GM19452 (cell line): ENCODE data around the gene ZNF462.

ENCODE experiments used
- ATAC-seq: cut with Tn5 transposase; IDR thresholded peaks from one replicate; pipeline ENCODE4 v1.9.1; 2021; ENCODE audit not compliant: unreplicated experiment

ZNF462 gene

DNA sequence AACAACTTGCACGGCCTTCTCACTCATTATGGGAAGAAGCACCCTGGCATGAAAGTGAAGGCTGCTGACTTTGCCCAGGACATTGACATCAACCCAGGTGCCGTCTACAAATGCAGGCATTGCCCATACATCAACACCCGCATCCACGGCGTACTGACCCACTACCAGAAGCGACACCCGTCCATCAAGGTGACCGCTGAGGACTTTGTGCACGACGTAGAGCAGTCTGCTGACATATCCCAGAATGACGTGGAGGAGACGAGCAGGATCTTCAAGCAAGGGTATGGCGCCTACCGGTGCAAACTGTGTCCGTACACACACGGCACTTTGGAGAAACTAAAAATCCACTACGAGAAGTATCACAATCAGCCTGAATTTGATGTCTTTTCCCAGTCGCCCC lies 65.4 kb downstream of the ZNF462 start:
- no peak for ATAC-seq

DNA sequence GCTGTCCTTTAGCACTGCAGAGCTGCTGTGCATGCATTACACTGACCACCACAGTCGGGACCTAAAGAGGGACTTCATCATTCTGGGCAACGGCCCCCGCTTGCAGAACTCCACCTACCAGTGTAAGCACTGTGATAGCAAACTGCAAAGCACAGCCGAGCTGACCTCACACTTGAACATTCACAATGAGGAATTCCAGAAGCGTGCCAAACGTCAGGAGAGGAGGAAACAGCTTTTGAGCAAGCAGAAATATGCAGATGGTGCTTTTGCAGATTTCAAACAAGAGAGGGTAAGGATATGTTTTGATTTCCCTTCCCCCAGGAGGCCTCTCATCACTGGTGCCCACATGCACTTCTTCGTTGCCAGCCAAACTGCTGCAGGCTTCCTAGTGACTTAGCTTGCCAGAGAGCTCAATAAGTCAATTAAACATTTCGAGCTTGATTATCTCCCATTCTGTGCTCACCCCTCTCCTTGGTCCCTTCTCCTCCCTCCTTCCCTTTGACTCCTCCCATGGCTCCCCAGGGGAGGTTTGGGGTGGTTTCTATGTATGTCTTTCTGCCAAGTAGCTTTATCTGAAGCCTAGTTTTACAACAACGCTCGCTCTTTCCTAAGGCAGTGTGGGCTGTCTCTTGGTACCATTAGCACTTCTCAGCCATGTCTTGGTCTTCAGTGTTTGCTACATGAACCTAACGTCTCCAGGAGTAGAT lies 66.7 kb downstream of the ZNF462 start:
- no peak for ATAC-seq

DNA sequence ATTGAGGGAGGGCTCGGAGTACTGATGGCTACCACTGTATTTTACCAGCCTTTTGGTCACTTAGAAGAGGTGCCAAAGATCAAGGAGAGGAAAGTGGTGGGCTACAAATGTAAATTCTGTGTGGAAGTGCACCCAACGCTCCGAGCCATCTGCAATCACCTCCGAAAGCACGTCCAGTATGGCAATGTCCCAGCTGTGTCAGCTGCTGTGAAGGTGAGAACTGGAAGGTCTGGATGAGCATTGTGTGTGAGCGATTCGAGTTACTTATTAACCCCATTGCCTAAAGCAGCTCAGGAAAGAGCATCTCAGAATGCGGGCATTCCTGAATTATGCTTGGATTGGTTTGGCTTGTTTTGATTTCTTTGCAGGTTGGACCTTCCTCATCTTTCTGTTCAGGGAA lies 67.5 kb downstream of the ZNF462 start:
- no peak for ATAC-seq

DNA sequence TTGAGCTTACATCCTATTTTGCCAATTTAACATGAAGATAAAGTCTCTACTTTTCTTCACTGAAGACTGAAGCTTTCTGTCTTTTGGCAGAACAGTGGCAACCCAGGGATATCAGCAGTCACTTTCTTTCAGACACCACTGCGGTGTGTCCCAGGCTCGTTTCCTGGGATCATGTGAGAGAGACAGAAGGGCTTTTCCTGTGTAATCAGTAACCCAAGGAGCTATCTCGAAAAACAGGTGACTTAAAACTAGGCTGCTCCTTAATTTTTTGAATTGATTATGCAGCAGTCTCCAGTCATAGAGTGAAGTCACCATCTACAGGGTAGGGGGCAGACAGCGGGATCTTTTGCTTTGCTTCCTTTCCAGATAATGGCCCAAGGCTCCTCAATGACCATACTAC lies 68.5 kb downstream of the ZNF462 start:
- no peak for ATAC-seq

DNA sequence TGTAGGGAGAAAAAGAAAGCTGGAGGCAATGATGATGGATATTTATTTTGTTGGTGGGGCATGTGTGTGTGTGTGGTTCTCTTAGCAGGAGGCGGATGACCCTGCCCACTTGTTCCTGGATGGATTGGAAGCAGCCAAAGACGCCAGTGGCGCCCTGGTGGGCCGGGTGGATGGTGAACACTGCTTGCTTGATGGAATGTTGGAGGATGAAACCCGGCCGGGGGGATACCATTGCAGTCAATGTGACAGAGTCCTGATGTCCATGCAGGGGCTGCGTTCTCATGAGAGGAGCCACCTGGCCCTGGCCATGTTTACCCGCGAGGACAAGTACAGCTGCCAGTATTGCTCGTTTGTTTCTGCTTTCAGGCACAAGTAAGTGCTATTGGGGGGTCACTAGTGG lies 69.2 kb downstream of the ZNF462 start:
- no peak for ATAC-seq

DNA sequence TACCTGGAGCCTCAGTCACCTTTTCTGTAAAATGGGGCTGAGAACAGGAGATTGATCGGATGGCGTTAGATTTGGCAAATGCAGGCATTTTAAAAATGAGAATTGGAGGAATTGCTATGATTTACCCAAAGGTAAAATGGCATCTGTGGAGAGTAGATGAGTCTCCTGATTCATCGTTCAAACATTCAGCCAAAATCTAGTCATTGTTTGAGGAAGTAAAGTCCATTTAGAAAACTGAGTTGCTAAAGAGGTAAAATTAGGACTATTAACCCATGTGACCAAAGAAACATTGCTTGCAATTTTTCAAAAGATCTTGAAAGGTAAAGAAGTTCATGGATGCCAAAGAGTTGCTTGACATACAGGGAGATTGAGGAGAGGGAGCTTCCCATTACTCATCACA lies 69.7 kb downstream of the ZNF462 start:
- ATAC-seq = no peak

DNA sequence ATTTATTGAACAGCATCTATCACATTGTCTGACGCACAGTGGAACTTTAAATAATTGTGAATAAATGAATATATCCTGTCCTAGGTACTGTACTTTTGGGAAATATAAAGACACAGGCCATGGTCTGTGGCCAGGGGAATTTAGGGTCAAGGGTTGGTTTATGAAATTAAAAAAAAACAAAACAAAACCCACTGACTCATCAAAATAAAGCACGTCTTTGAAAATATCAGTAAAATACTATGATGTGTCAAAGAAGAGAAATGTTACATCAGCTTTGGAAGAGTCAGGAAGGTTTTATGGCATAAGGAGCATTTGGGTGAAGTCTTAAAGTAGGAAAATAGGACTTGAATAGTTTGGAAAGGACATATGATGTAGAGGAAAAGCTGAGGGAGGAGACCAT lies 70.5 kb downstream of the ZNF462 start:
- ATAC-seq = no peak

DNA sequence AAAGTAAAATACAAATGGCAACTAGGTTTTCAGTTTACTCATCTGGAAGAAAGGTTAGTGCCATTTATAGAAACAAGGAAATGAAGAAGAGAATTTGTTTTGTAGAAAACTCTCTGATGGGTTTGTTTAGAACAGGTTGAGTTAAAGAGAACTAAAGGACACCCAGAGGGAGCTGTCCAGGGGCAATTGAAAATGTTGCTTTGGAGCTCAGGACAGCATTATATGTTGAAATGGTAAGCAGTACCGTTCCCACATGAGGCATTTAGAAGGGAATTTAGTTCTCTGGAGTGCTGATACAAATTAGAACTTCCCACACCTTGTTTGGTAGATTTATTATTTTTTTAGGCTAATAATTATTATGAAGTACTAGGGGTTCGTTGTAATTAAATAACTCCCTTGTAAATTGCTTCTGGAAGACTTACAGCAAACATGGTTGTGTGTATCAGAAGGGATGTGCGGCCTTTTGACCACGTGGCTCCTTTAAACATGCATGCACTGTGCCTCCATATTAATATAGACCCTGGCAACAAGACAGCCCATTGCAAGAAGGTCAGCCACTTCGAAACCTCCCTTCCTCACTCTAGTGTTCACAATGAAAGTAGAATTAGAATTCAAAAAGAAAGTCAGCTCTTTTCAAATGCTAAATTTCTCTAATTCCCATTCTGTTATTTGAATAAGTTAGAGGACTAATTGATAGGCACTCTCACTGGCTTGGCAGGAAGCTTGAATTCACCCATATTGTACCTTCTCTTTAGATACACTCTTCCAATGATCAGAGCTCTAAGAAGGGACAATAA lies 71.7 kb downstream of the ZNF462 start:
- ATAC-seq = no peak

DNA sequence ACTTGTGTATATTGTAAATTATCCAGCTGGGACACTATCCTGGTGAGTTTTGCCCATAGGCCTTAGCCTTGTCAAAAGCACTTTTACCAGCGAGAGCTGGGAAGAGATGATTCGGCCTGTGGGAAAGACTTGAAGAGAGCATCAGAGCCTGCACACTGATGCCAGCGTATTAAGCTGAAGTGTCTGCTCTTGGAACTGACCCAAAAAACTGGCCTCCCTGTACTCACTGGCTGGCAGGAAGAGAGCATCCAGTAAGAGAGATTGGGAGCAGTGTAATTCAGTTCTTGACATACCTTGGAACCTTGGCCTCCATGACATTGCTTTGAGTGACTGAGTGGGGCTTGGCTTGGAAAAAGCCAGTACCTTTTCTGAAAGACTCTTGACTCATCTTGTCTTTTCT lies 73.7 kb downstream of the ZNF462 start:
- ATAC-seq = no peak

DNA sequence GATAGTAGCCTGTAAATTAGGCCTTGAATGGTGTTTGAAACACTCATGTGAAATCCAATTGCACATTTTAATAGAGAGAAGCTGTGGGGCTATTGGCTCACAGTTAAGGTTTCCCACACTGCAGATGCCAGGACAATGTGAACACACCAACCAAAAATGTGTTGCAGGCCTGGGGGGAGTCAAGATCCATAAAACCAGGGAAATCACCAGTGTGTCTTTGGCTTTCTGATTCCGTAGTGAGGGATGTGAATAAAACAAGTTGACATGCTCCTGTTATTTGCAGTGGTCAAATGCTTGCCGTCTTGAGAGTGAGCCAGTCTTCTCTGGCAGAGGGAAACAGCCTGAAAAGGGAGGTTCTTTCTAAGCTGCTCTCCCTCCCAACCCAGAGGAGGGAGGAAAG lies 79.0 kb downstream of the ZNF462 start:
- no peak for ATAC-seq

DNA sequence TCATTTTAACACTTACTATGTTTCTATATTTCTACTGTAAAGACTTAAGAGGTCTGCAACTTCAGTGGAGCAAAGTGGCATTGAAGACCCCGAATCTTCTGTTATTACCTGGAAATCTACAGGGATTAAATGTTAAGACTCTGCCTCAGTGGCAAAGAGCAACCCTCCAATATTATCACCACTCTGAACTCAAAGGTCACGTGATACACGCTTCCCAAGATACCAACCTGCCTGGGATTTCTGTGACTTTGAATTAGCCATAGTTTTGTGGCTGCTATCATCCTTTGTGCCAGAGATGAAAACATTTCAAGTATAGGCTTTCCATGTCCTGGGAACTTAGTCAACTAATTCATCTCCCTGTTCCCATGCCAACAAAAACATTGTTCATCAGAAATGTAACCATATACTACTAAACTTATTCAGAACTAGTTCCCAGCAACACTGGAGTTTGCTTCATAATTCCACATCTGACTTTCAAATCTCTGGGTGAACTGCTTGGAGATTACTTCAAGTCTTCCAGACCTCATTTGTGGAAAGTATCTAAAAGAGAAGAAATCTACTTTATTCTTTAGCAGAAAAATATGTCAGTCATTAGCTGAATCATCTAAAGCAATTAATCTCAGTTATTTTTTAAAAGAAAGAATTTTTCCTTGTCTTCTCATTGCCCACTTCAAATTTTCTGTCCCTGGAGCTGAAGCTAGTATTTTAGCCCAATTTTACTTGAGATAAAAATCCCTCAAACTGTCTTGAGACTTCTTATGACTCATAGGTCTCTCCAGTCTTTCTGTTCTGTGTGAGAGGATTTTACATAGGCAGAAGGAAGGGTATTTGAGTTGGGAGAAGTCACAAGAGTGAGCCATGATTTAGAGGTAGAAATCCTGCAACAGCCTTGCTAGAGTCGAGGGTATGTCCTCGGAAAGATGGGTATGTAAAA lies 83.0 kb downstream of the ZNF462 start:
- ATAC-seq = no peak

DNA sequence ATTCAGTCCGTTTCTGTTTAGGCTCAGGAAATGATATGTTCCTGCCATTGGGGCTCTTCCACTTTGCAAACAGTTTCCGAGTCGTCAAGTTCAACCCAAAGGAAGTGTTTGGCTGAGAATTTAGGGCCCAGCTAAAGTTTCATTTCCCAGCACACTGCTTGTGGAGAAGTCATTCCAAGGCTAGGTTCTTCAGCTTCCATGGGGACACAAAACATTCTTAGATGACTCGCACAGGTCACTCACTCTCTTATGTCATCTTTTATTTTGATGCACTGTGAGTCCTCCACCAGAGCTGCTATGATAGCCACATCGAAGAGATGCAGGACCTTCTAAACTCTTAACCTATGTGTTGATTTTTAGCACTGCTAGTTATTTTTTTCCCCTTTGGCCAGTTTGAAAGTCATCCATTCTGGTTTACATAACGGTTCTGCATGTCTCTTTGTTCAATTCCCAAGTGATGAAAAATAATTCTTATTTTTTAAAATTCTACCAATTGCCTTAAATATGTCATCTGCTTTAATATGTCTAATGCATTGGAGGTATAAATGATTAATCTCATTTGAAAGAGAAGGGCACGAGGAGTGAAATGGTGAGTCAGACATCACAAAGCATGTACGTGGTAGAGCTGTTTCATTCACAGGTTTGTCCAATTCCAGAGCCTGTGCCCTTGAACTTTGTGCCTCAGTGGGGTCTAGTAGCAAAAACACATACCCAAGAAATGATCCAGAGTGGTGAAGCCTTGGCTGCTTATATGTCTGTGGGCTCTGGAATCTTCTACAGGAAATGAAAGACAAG lies 84.3 kb downstream of the ZNF462 start:
- ATAC-seq = no peak

DNA sequence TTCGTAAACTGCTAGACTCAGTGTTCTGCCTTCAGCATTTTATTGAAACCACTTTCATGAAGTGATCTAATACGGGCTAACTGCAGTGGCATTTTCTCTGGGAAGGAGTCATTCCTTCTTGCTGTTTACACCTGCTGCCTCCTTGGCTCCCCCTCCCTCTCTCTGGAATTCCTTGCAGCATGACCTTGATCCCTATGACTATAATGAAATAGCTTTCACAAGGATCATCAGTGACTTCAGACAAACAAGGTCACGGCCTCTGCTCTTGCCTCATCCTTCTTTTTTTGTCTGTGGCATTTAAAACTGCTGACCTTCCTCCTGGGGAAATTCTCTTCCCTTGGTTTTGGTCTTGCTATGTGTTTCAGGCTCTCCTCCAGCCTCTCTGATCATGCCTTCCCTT lies 90.2 kb downstream of the ZNF462 start:
- no peak for ATAC-seq

DNA sequence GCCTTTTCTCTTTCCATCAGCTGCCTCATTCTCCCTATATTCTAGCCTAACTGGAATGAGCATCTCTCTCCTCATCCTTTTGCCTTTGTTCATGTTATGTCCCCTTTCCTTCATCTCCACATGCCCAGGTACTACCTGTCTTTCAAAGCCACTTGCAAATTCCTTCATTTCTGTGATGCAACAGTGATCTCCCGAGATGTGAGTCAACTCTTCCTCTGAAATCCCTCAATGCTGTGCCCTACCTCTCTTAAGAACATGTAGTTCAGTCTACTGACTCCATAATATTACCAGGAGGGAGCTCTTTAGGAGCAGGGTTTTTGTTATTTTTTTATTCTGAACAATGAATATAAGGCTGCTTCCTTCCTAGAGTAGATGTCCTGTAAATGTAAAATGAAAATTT lies 91.6 kb downstream of the ZNF462 start:
- no peak for ATAC-seq

DNA sequence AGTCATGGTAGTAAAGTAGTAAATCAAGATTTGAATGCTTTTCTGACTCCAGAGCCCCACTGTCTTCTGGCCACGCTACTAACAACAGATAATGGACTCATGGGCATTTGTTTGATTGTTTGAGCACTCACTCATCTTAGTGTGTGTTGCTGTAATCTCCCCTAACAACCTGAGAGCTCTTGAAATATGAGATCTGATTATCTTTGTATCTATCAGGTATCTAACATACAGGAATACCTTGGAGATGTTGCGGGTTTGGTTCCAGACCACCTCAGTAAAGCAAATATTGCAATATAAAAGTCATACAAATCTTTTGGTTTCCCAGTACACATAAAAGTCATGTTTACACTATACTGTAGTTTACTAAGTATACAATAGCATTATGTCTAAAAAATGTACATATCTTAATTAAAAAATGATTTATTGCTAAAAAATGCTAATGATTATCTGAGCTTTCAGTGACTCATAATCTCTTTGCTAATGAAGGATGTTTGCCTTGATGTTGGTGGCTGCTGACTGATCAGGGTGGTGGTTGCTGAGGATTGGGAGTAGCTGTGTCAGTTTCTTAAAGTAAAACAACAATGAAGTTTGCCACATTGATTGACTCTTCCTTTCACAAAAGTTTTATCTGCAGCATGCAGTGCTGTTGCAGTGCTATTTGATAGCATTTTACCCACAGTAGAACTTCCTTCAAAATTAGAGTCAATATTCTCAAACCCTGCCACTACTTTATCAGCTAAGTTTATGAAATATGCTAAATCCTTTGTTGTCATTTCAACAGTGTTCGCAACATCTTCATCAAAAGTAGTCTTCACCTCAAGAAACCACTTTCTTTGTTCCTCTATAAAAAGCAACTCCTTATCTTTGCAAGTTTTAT lies 92.2 kb downstream of the ZNF462 start:
- no peak for ATAC-seq

DNA sequence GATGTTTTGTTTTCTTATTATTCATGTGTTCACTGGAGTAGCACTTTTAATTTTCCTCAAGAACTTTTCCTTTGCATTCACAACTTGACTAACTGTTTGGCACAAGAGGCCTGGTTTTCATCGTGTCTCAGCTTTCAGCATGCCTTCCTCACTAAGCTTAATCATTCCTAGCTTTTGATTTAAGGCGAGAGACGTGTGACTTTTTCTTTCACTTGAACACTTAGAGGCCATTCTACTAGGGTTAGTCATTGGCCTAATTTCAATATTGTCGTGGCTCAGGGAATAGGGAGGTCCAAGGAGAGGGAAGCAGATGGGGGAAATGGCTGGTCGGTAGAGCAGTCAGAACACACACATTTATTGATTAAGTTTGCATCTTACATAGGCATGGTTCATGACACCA lies 94.0 kb downstream of the ZNF462 start:
- ATAC-seq = no peak

DNA sequence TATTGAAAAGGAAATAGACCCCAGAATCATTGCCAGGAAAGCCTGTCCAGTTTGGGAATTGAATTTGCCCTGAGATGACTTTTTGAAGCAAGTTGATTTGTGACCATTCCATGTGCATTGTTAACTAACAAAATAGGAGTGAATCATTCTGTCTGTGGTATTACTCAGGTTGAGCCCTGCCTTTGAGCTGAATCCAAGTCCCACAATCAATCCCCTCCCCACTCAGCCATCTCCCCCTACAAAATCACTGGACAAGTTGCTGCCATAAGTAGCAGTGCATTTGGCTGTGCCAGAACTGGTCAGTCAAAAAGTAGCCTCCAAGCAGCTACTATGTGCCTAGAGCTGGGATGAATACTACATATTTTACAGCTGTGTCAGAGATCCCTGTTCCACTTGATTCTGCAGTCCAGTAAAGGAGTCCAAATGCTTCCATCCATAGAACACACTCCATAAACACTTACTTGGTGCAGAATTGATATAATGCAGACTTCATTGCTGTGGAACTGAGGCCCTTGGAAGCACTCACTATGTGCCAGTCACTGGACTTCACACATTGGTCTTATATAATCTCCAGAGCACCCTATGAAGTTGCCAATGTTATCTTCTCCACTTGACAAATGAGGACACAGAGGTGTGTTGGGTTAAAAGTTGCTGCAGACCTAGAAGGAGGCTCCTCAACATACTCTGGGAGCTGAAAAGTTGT lies 96.1 kb downstream of the ZNF462 start:
- ATAC-seq = no peak

DNA sequence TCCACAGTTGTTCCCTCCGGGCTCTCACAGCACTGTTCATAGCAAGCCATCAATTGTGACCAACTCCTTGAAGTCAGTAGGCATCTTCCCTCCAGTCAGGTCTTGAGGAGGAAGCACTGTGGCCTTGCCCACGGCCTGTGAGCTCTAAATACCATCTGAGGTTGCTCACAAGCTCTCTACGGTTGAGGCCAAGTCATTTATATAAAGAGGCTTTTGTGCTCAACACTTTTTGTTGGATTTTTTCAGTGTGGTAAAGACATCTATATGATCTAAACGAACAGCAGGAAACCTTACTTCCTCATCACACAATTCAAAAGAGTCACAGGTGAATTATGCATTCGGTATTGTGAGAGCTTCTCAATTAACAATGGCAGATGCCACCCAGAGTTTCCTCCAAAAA lies 97.3 kb downstream of the ZNF462 start:
- ATAC-seq = no peak

DNA sequence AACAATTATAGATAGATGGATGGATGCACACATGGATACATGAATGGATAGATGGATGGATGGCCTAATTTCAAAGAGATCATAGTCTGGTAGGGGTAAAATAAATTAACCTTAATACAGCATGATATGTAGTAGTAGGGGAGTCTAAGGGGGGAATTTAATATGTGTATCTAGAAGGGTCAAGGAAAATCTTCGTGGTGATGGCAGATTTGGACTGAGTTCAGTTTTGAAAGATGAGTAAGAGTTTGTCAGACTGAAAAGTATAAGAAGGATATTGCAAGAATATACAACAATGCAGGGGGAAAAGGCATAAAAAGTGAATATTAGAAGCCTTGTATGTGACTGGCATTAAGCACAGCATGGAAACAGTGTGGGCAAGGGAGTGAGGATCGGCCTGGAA lies 98.7 kb downstream of the ZNF462 start:
- no peak for ATAC-seq
